Heart left ventricle (tissue), 16 donors: ENCODE data around the gene PTPN3. TPM values are rescaled to one million over a fixed set of nuclear protein-coding genes. Genes with fewer than 3 reads are reported as not detected.

ENCODE experiments used
- ATAC-seq, 4 donors: fragments of 200-7000 bp; cut with Tn5 transposase; one replicate each; pipeline ENCODE4 v1.9.1; 2020 to 2022; ENCODE audit warnings: moderate library complexity in 4 of 4, mild to moderate bottlenecking in 3 of 4, moderate number of reproducible peaks in 1 of 4
- DNase-seq, 5 donors: peaks; one replicate each; pipeline ENCODE4 v3.0.0-alpha.2; 2020
- H3K27ac ChIP-seq, 12 donors: fragments of 200-600 bp; sonication (generic) in 4 of 12; one replicate each; pipeline versions ENCODE4 v1.5.0 to v1.8.0; 2016 to 2022; ENCODE audit warnings: mild to moderate bottlenecking in 2 of 12
- H3K27me3 ChIP-seq, 9 donors: fragments of 200-600 bp; sonication (generic) in 2 of 9; one replicate each; pipeline versions ENCODE4 v1.5.1 to v1.8.0; 2016 to 2022; ENCODE audit warnings: mild to moderate bottlenecking in 3 of 9
- H3K36me3 ChIP-seq, 9 donors: fragments of 200-600 bp; sonication (generic) in 2 of 9; one replicate each; pipeline versions ENCODE4 v1.5.0 to v1.8.0; 2018 to 2022; ENCODE audit warnings: mild to moderate bottlenecking in 2 of 9
- H3K4me1 ChIP-seq, 12 donors: fragments of 200-600 bp; sonication (generic) in 4 of 12; one replicate each; pipeline versions ENCODE4 v1.5.0 to v1.8.0; 2016 to 2022; ENCODE audit warnings: mild to moderate bottlenecking in 3 of 12
- H3K4me3 ChIP-seq, 12 donors: fragments of 200-600 bp; sonication (generic) in 4 of 12; one replicate each; pipeline versions ENCODE4 v1.5.0 to v1.8.0; 2017 to 2022; ENCODE audit warnings: mild to moderate bottlenecking in 9 of 12, moderate library complexity in 4 of 12
- H3K9me3 ChIP-seq, 12 donors: fragments of 200-600 bp; sonication (generic) in 4 of 12; one replicate each; pipeline versions ENCODE4 v1.5.0 to v1.8.0; 2016 to 2022; ENCODE audit warnings: mild to moderate bottlenecking in 1 of 12
- CTCF ChIP-seq, 12 donors: fragments of 200-600 bp; sonication (generic) in 4 of 12; IDR thresholded peaks; one replicate each; pipeline versions ENCODE4 v1.5.0 to v1.8.0; 2018 to 2022; ENCODE audit warnings: antibody characterized with exemption in 12 of 12, mild to moderate bottlenecking in 5 of 12
- POLR2A ChIP-seq, 2 donors: fragments of 450-650 bp; IDR thresholded peaks; one replicate each; pipeline ENCODE4 v1.6.1; 2017; ENCODE audit warnings: antibody characterized with exemption in 2 of 2, mild to moderate bottlenecking in 2 of 2, moderate library complexity in 2 of 2
- WGBS, 4 donors: extraction: QIAGEN DNeasy Blood & Tissue Kit in 2 of 4; methylation state at CpG; one replicate each; pipeline versions ENCODE4 v1.1.5 to v1.1.7; 2013 to 2018; 5-methylcytosine and 5-hydroxymethylcytosine counted together
- intact Hi-C, 10 donors: fragments of 100-400 bp; cut with DNase I; formaldehyde crosslinking; loops; one replicate each; pipeline versions ENCODE4 v1.11.1 to v1.14.2; 2022
- polyA plus RNA-seq, 2 donors: library from polyadenylated mRNA; stranded (reverse); fragments of 200-250 nt; gene quantifications; one replicate each; pipeline ENCODE4 v1.2.3, GENCODE V29; 2013
- total RNA-seq, 9 donors: library from RNA; depleted of rRNA in 2 of 9; stranded (reverse); fragments of >200 nt in 2 of 9; fragmentation: NEBNext Ultra II Directional in 3 of 9; extraction: Animal tissue kit (Norgen Biotek cat#: 25700) in 3 of 9; gene quantifications; one replicate each; pipeline versions ENCODE4 v1.1.0 to v1.2.4, GENCODE V29; 2016 to 2023
- donor health status: ischemic (EF 13 %, LVEDD 7.1; RV severe dilation, severe dysfunction).
- donor health status: healthy with polysubstance abuse.
- donor health status: DM: no; HTN: yes; CAD: no.
- donor health status: DM: no; HTN: no; CAD: no.
- donor health status: ischemic (EF 25% LVEDD 6.9; RV normal size, moderate dysfunction).
- donor health status: ischemic (EF 25% LVEDD 5.7; RV mildly dilated, moderate dysfunction).
- donor health status: healthy.
- donor health status: DM: yes; HTN: yes; CAD: no.
- donor health status: ischemic (EF 35%, LVEDD 5.7; RV mildly dilated, moderate dysfunction).
- donor health status: nonischemic (EF 11% LVEDD 7.7; RV severe dilation, severe dysfunction).
- donor health status: DM: yes; HTN: yes; CAD: no.
- donor health status: PGD.
- donor health status: ischemic (EF 29% LVEDD 5.4; RV normal size, mild dysfunction).
- donor health status: nonischemic (EF 23%, LVEDD 6.1; RV moderate dilation, normal function).

PTPN3 gene
- total and polyA plus RNA-seq, 11 donors, result 6.9 to 77.0 (median 51.7) TPM

GRCh38 chr9:109456811-109457210, 41.3 kb downstream of the PTPN3 start:
- Histone ChIP-seq H3K36me3 (peaks cover 0 to 17% (median 0%) of the 10 kb centered on the region in 9 donors), H3K4me3 (no peak overlapping the region), H3K9me3 (no peaks in the 10 kb centered on the region), H3K27ac (no peak overlapping the region), H3K4me1 (no peaks in the 10 kb centered on the region), H3K27me3 (peaks cover 0 to 4% (median 0%) of the 10 kb centered on the region in 9 donors)
- DNase-seq, result no peak
- intact Hi-C loops, result no loop called here
- no peak for TF ChIP-seq POLR2A (IDR thresholded peaks at IDR 0.05)
- no peak for TF ChIP-seq CTCF (IDR thresholded peaks at IDR 0.05)
- ATAC-seq, result no peak
- WGBS, 4 donors, result 75 to 85% (median 76%) methylated on average over 7 of the region's 7 CpGs

- no peak overlapping the region for H3K27ac ChIP-seq
- TF ChIP-seq POLR2A (IDR thresholded peaks at IDR 0.05) (no peak), CTCF (IDR thresholded peaks at IDR 0.05) (no peak)
- no peaks in the 10 kb centered on the region for H3K4me1 ChIP-seq
- H3K4me3 ChIP-seq, result no peak overlapping the region
- H3K36me3 ChIP-seq, result peaks cover 0 to 13% (median 0%) of the 10 kb centered on the region in 9 donors
- DNase-seq, result no peak
- intact Hi-C loops, result no loop called here
- 81 to 88% (median 83%) methylated on average over 11 of the region's 11 CpGs for WGBS, 4 donors
- no peak for ATAC-seq
- no peaks in the 10 kb centered on the region for H3K9me3 ChIP-seq
- peaks cover 0 to 4% (median 0%) of the 10 kb centered on the region in 9 donors for H3K27me3 ChIP-seq
Measured at GRCh38 chr9:109455861-109456260, 42.2 kb downstream of the PTPN3 start.

- H3K27ac ChIP-seq, result no peak overlapping the region
- no peak for DNase-seq
Measured at GRCh38 chr9:109455391-109455790, 42.7 kb downstream of the PTPN3 start.

GRCh38 chr9:109454601-109455155, 43.4 kb downstream of the PTPN3 start:
- H3K27me3 ChIP-seq, result peaks cover 0 to 4% (median 0%) of the 10 kb centered on the region in 9 donors
- 77 to 84% (median 80%) methylated on average over 5 of the region's 5 CpGs for WGBS, 4 donors
- TF ChIP-seq POLR2A (IDR thresholded peaks at IDR 0.05), result no peak
- no peak for TF ChIP-seq CTCF (IDR thresholded peaks at IDR 0.05)
- no peak overlapping the region for H3K27ac ChIP-seq
- H3K9me3 ChIP-seq, result no peaks in the 10 kb centered on the region
- intact Hi-C loops, result no loop called here
- H3K4me3 ChIP-seq, result no peak overlapping the region
- H3K36me3 ChIP-seq, result peaks cover 0 to 13% (median 0%) of the 10 kb centered on the region in 9 donors
- ATAC-seq, result no peak
- DNase-seq, result no peak
- H3K4me1 ChIP-seq, result peaks cover 0 to under 1% (median 0%) of the 10 kb centered on the region in 12 donors

More at GRCh38 chr9:109455391-109455790, 42.7 kb downstream of the PTPN3 start:
- Histone ChIP-seq H3K36me3 (peaks cover 0 to 13% (median 0%) of the 10 kb centered on the region in 9 donors), H3K4me1 (no peaks in the 10 kb centered on the region), H3K4me3 (no peak overlapping the region), H3K27me3 (peaks cover 0 to 4% (median 0%) of the 10 kb centered on the region in 9 donors), H3K9me3 (no peaks in the 10 kb centered on the region)
- 75 to 86% (median 81%) methylated on average over 7 of the region's 7 CpGs for WGBS, 4 donors
- TF ChIP-seq POLR2A (IDR thresholded peaks at IDR 0.05) (no peak), CTCF (IDR thresholded peaks at IDR 0.05) (no peak)
- no peak for ATAC-seq
- intact Hi-C loops, result no loop called here
